Testis (tissue), 2 donors: ENCODE data around the gene MAN2C1.

Experiments
- POLR2A ChIP-seq: fragments of 450-650 bp; IDR thresholded peaks from one replicate; pipeline ENCODE4 v1.6.1; 2017; ENCODE audit warnings: antibody characterized with exemption, mild to moderate bottlenecking, moderate library complexity
- TF ChIP-seq, protein P1 (sequence below), 3 experiments: fragments of 450-650 bp in 2 of 3; fragments of 200-600 bp in 1 of 3; sonication (generic) in 1 of 3; IDR thresholded peaks; one replicate each; pipeline ENCODE4 v1.5.1; 2016 to 2019; ENCODE audit warnings: antibody characterized with exemption in 3 of 3, mild to moderate bottlenecking in 2 of 3, moderate library complexity in 1 of 3

DNA sequence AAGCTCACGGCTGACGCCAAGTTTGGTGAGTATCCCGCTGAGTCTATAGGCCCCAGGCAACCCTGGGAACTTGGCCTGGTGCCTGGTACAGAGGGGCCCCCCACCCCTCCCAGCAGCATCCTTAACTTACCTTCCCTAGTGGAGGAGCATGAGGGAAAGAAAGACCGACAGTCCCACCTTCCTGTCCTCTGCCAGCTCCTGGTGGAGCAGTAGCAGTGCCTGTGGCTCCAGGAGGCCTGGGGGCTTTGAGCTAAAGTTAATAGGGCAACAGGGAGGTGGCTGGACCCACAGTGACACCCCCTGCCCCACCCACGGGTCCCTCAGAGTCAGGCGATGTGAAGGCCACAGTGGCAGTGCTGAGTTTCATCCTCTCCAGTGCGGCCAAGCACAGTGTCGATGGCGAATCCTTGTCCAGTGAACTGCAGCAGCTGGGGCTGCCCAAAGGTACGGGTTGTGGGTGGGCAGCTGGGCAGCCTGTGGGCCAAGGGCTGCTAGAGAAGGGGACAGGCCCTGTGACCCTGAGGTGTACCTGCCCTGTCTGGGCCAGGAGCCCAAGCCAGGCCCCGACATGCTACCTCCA is 29.7 kb downstream of the MAN2C1 start:
- TF ChIP-seq, protein P1, sequence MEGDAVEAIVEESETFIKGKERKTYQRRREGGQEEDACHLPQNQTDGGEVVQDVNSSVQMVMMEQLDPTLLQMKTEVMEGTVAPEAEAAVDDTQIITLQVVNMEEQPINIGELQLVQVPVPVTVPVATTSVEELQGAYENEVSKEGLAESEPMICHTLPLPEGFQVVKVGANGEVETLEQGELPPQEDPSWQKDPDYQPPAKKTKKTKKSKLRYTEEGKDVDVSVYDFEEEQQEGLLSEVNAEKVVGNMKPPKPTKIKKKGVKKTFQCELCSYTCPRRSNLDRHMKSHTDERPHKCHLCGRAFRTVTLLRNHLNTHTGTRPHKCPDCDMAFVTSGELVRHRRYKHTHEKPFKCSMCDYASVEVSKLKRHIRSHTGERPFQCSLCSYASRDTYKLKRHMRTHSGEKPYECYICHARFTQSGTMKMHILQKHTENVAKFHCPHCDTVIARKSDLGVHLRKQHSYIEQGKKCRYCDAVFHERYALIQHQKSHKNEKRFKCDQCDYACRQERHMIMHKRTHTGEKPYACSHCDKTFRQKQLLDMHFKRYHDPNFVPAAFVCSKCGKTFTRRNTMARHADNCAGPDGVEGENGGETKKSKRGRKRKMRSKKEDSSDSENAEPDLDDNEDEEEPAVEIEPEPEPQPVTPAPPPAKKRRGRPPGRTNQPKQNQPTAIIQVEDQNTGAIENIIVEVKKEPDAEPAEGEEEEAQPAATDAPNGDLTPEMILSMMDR (IDR thresholded peaks at IDR 0.05): no peak
- TF ChIP-seq POLR2A: no peak
